Vagina (tissue), 2 donors: ENCODE measurements around the gene ERC2. TPM values are rescaled to one million over a fixed set of nuclear protein-coding genes. Genes with fewer than 3 reads are reported as not detected.
A peak's percentile ranks its signal among the peaks of the same experiment; 100 is the strongest.

Source experiments
- DNase-seq, 2 donors: peaks; one replicate each; pipeline ENCODE4 v3.0.0-alpha.2; 2017; ENCODE audit errors: extremely low spot score in 2 of 2
- H3K27ac ChIP-seq: fragments of 200-600 bp; sonication (generic); one replicate; pipeline ENCODE4 v1.5.1; 2019
- H3K27me3 ChIP-seq: fragments of 200-600 bp; sonication (generic); one replicate; pipeline ENCODE4 v1.5.1; 2019
- H3K36me3 ChIP-seq, 2 donors: fragments of 200-600 bp; sonication (generic); one replicate each; pipeline ENCODE4 v1.5.1; 2017 to 2019
- H3K4me1 ChIP-seq: fragments of 200-600 bp; sonication (generic); one replicate; pipeline ENCODE4 v1.5.1; 2019
- H3K4me3 ChIP-seq, 2 donors: fragments of 200-600 bp; sonication (generic); 1 replicate in 1 of 2; 2 replicates in 1 of 2; pipeline ENCODE4 v1.5.1; 2016 to 2019
- H3K9me3 ChIP-seq: fragments of 200-600 bp; sonication (generic); one replicate; pipeline ENCODE4 v1.5.1; 2019
- POLR2A ChIP-seq, 2 donors: fragments of 450-650 bp; IDR thresholded peaks; one replicate each; pipeline ENCODE4 v1.6.1; 2017; ENCODE audit warnings: antibody characterized with exemption in 2 of 2, mild to moderate bottlenecking in 2 of 2, moderate library complexity in 2 of 2
- POLR2AphosphoS5 ChIP-seq, 2 donors: sonication (generic); formaldehyde crosslinking; IDR thresholded peaks; one replicate each; pipeline ENCODE4 v1.9.0; 2017; ENCODE audit warnings: antibody characterized with exemption in 2 of 2, mild to moderate bottlenecking in 2 of 2, low read depth in 1 of 2; ENCODE audit not compliant: insufficient read depth in 1 of 2
- intact Hi-C: fragments of 100-400 bp; cut with DNase I; formaldehyde crosslinking; loops from one replicate; pipeline ENCODE4 v1.15.1; 2023
- total RNA-seq: library from RNA; depleted of rRNA; stranded (reverse); fragments of >200 nt; gene quantifications from one replicate; pipeline ENCODE4 v1.2.3, GENCODE V29; 2016
- TF ChIP-seq, protein P1 (sequence below), 3 experiments: fragments of 450-650 bp in 2 of 3; fragments of 200-600 bp in 1 of 3; sonication (generic) in 1 of 3; IDR thresholded peaks; one replicate each; pipeline ENCODE4 v1.5.1; 2017 to 2019; ENCODE audit warnings: antibody characterized with exemption in 3 of 3, mild to moderate bottlenecking in 2 of 3, moderate library complexity in 2 of 3

Gene ERC2
- total RNA-seq, 1 donor from 2014 or later: 1.2 TPM

GRCh38 chr3:55687526-55687925 is 780.7 kb downstream of the ERC2 start:
- H3K4me3 ChIP-seq: no peak overlapping the region
- no peaks in the 10 kb centered on the region for H3K4me1 ChIP-seq
- no peak for DNase-seq
- H3K36me3 ChIP-seq: no peaks in the 10 kb centered on the region
- intact Hi-C loops: no loop called here
- TF ChIP-seq, protein P1, sequence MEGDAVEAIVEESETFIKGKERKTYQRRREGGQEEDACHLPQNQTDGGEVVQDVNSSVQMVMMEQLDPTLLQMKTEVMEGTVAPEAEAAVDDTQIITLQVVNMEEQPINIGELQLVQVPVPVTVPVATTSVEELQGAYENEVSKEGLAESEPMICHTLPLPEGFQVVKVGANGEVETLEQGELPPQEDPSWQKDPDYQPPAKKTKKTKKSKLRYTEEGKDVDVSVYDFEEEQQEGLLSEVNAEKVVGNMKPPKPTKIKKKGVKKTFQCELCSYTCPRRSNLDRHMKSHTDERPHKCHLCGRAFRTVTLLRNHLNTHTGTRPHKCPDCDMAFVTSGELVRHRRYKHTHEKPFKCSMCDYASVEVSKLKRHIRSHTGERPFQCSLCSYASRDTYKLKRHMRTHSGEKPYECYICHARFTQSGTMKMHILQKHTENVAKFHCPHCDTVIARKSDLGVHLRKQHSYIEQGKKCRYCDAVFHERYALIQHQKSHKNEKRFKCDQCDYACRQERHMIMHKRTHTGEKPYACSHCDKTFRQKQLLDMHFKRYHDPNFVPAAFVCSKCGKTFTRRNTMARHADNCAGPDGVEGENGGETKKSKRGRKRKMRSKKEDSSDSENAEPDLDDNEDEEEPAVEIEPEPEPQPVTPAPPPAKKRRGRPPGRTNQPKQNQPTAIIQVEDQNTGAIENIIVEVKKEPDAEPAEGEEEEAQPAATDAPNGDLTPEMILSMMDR (IDR thresholded peaks at IDR 0.05): no peak
- TF ChIP-seq POLR2A (IDR thresholded peaks at IDR 0.05) (no peak), POLR2AphosphoS5 (IDR thresholded peaks at IDR 0.05; ENCODE audit: insufficient read depth in 1 of 2, low read depth in 1 of 2) (no peak)
- no peaks in the 10 kb centered on the region for H3K27me3 ChIP-seq
- no peaks in the 10 kb centered on the region for H3K9me3 ChIP-seq
- no peak overlapping the region for H3K27ac ChIP-seq

GRCh38 chr3:55686426-55687254 is 781.6 kb downstream of the ERC2 start:
- no peaks in the 10 kb centered on the region for H3K9me3 ChIP-seq
- H3K27me3 ChIP-seq: no peaks in the 10 kb centered on the region
- DNase-seq: peak in 1 of 2 donors; percentile 37
- no peak overlapping the region for H3K4me3 ChIP-seq
- H3K36me3 ChIP-seq: no peaks in the 10 kb centered on the region
- no peaks in the 10 kb centered on the region for H3K4me1 ChIP-seq
- H3K27ac ChIP-seq: no peak overlapping the region
- TF ChIP-seq POLR2A (IDR thresholded peaks at IDR 0.05): no peak
- TF ChIP-seq POLR2AphosphoS5 (IDR thresholded peaks at IDR 0.05; ENCODE audit: insufficient read depth in 1 of 2, low read depth in 1 of 2): no peak
- TF ChIP-seq, protein P1 (IDR thresholded peaks at IDR 0.05): no peak
- intact Hi-C loops: no loop called here

DNA sequence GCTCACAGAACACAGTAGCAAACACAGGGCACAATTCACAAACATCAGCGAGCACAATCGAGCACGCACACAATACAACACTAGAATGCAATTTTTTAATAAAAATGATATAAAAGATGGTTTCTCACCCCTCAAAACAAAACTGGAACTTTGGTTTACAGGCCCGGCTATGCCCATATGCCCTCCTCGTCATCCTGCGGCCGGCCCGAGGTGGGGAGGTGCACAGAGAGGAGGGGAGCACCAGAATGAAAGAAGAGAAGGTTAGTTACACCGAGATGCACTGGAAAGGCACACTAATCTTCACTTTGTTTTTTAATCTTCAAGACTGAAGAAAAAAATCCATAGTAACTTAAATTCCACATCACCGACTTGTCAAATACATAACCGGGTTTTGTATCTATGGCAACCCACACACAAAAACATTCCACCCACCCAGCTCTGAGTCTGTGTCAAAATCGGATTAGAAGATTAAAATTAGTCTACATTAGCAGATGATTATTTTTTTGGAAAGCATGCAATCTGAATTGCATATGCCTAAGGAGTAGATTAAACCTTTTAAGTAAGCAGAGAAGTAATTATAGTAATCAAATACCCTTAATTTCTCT is 784.5 kb downstream of the ERC2 start:
- no peak overlapping the region for H3K4me3 ChIP-seq
- intact Hi-C loops: no loop called here
- no peak for TF ChIP-seq POLR2A (IDR thresholded peaks at IDR 0.05)
- TF ChIP-seq, protein P1 (IDR thresholded peaks at IDR 0.05): no peak
- TF ChIP-seq POLR2AphosphoS5 (IDR thresholded peaks at IDR 0.05; ENCODE audit: insufficient read depth in 1 of 2, low read depth in 1 of 2): no peak
- no peak overlapping the region for H3K27ac ChIP-seq
- H3K9me3 ChIP-seq: no peaks in the 10 kb centered on the region
- no peaks in the 10 kb centered on the region for H3K27me3 ChIP-seq
- DNase-seq: no peak
- no peaks in the 10 kb centered on the region for H3K36me3 ChIP-seq
- no peaks in the 10 kb centered on the region for H3K4me1 ChIP-seq

- no peak for TF ChIP-seq POLR2A (IDR thresholded peaks at IDR 0.05)
- TF ChIP-seq, protein P1 (IDR thresholded peaks at IDR 0.05): no peak
- no peak for TF ChIP-seq POLR2AphosphoS5 (IDR thresholded peaks at IDR 0.05; ENCODE audit: insufficient read depth in 1 of 2, low read depth in 1 of 2)
- Histone ChIP-seq H3K9me3 (no peaks in the 10 kb centered on the region), H3K4me1 (no peaks in the 10 kb centered on the region), H3K27me3 (no peaks in the 10 kb centered on the region), H3K27ac (no peak overlapping the region), H3K4me3 (no peak overlapping the region), H3K36me3 (no peaks in the 10 kb centered on the region)
- DNase-seq: no peak
- intact Hi-C loops: no loop called here
Measured at GRCh38 chr3:55682461-55682860, 785.8 kb downstream of the ERC2 start.
